AG04449 (cell line): ENCODE results near the gene DDTL.

Experiments used
- CTCF ChIA-PET: fragments of 350-600 bp; formaldehyde crosslinking; extraction: SDS; loops from one replicate; lab custom pipeline; 2021; ENCODE audit warnings: antibody characterized with exemption; lab: Yijun Ruan, JAX
- POLR2A ChIA-PET: fragments of 400-600, 350-600 bp; formaldehyde crosslinking; extraction: SDS; loops from one replicate; lab custom pipeline; 2020; ENCODE audit warnings: antibody characterized with exemption, inconsistent platforms; lab: Yijun Ruan, JAX
- DNase-seq: peaks from one replicate; pipeline ENCODE4 v3.0.0-alpha.2; 2010; ENCODE audit warnings: low read depth, low spot score
- H3K4me3 ChIP-seq: 2 replicates; pipeline ENCODE4 v1.5.1; 2011; ENCODE audit warnings: low read depth, mild to moderate bottlenecking, control low read depth, low read length
- CTCF ChIP-seq: IDR thresholded peaks from one replicate; pipeline ENCODE4 v1.5.1; 2011; ENCODE audit warnings: mild to moderate bottlenecking, moderate library complexity, low read length, control low read depth, inconsistent platforms; ENCODE audit not compliant: insufficient read depth; ENCODE audit errors: missing control alignments

DDTL gene

GRCh38 chr22:24007253-24008021 lies 40.7 kb downstream of the DDTL start:
- TF ChIP-seq CTCF, result no peak
- no peak for DNase-seq
- POLR2A ChIA-PET, result no interaction called here
- CTCF ChIA-PET, result interaction anchor here (1.1 to 1.4 kb wide), 2 partner anchors 22 to 175 kb away, joined by 3 read pairs; no protein-coding TSS in a partner anchor
- no peak overlapping the region for H3K4me3 ChIP-seq

- ChIA-PET POLR2A (no interaction called here), CTCF (interaction anchor here (1.1 to 1.4 kb wide), 2 partner anchors 22 to 174 kb away, joined by 3 read pairs; no protein-coding TSS in a partner anchor)
- DNase-seq, result no peak
- no peak for TF ChIP-seq CTCF
- no peak overlapping the region for H3K4me3 ChIP-seq
These were observed 41.3 kb downstream of the DDTL start for GRCh38 chr22:24008022-24008283.

- no peak for DNase-seq
- TF ChIP-seq CTCF, result no peak
- H3K4me3 ChIP-seq, result no peak overlapping the region
- CTCF ChIA-PET, result interaction anchor here (1.1 to 1.4 kb wide), 2 partner anchors 21 to 174 kb away, joined by 3 read pairs; no protein-coding TSS in a partner anchor
- POLR2A ChIA-PET, result no interaction called here
These were observed 41.9 kb downstream of the DDTL start for GRCh38 chr22:24008381-24009226.

- no peak for TF ChIP-seq CTCF
- CTCF ChIA-PET, result interaction anchor here (1.4 to 2.2 kb wide), 3 partner anchors 29 to 173 kb away, joined by 3 to 11 read pairs (median 5); no protein-coding TSS in a partner anchor
- POLR2A ChIA-PET, result no interaction called here
- H3K4me3 ChIP-seq, result no peak overlapping the region
- no peak for DNase-seq
These were observed 42.7 kb downstream of the DDTL start for GRCh38 chr22:24009227-24010017.

GRCh38 chr22:24010018-24010391 lies 43.3 kb downstream of the DDTL start:
- no peak overlapping the region for H3K4me3 ChIP-seq
- POLR2A ChIA-PET, result no interaction called here
- DNase-seq, result no peak
- CTCF ChIA-PET, result interaction anchor here (0.9 to 2.2 kb wide), 3 partner anchors 29 to 147 kb away, joined by 3 to 11 read pairs (median 5); no protein-coding TSS in a partner anchor
- TF ChIP-seq CTCF, result no peak
